HEK293 (cell line): ENCODE data around the gene TRNT1.

Experiments used
- ATF2 ChIP-seq: fragments of 450-650 bp; formaldehyde crosslinking; IDR thresholded peaks from 2 replicates; pipeline ENCODE4 v1.5.1; 2016; ENCODE audit warnings: missing biosample characterization, missing genetic modification characterization, low read depth
- FEZF1 ChIP-seq: fragments of 450-650 bp; formaldehyde crosslinking; IDR thresholded peaks from 2 replicates; pipeline ENCODE4 v1.5.1; 2016; ENCODE audit warnings: missing biosample characterization, missing genetic modification characterization
- KLF16 ChIP-seq: fragments of 450-650 bp; formaldehyde crosslinking; IDR thresholded peaks from 2 replicates; pipeline ENCODE4 v1.5.1; 2017; ENCODE audit warnings: missing biosample characterization, missing genetic modification characterization
- MZF1 ChIP-seq: fragments of 450-650 bp; formaldehyde crosslinking; IDR thresholded peaks from 2 replicates; pipeline ENCODE4 v1.5.1; 2017; ENCODE audit warnings: missing biosample characterization, missing genetic modification characterization, borderline replicate concordance
- SALL2 ChIP-seq: fragments of 450-650 bp; formaldehyde crosslinking; IDR thresholded peaks from 2 replicates; pipeline ENCODE4 v1.5.0; 2017; ENCODE audit warnings: missing biosample characterization, mild to moderate bottlenecking, missing genetic modification characterization, borderline replicate concordance
- TSHZ1 ChIP-seq: fragments of 450-650 bp; formaldehyde crosslinking; IDR thresholded peaks from 2 replicates; pipeline ENCODE4 v1.5.1; 2016; ENCODE audit warnings: missing biosample characterization, missing genetic modification characterization, borderline replicate concordance
- ZBTB17 ChIP-seq: fragments of 450-650 bp; formaldehyde crosslinking; IDR thresholded peaks from 2 replicates; pipeline ENCODE4 v1.5.1; 2016; ENCODE audit warnings: missing biosample characterization, missing genetic modification characterization
- ZBTB20 ChIP-seq: fragments of 450-650 bp; formaldehyde crosslinking; IDR thresholded peaks from 2 replicates; pipeline ENCODE4 v1.5.1; 2016; ENCODE audit warnings: missing biosample characterization, missing genetic modification characterization
- ZBTB48 ChIP-seq: fragments of 450-650 bp; formaldehyde crosslinking; IDR thresholded peaks from 2 replicates; pipeline ENCODE4 v1.5.1; 2016; ENCODE audit warnings: missing biosample characterization, missing genetic modification characterization
- ZNF10 ChIP-seq: fragments of 450-650 bp; formaldehyde crosslinking; IDR thresholded peaks from 2 replicates; pipeline ENCODE4 v1.5.1; 2017; ENCODE audit warnings: missing biosample characterization, missing genetic modification characterization
- ZNF184 ChIP-seq: fragments of 450-650 bp; IDR thresholded peaks from 2 replicates; pipeline ENCODE4 v1.5.1; 2018; ENCODE audit warnings: missing biosample characterization, mild to moderate bottlenecking, missing genetic modification characterization
- ZNF2 ChIP-seq: fragments of 450-650 bp; formaldehyde crosslinking; IDR thresholded peaks from 2 replicates; pipeline ENCODE4 v1.5.1; 2016; ENCODE audit warnings: missing biosample characterization, missing genetic modification characterization
- ZNF274 ChIP-seq, 2 experiments: fragments of 200-500 bp in 1 of 2; fragments of 450-650 bp in 1 of 2; sonication (Bioruptor generic) in 1 of 2; formaldehyde crosslinking in 1 of 2; IDR thresholded peaks; 2 replicates each; pipeline versions ENCODE4 v1.5.1 to v1.6.1; 2014 to 2016; ENCODE audit warnings: borderline replicate concordance in 1 of 2, inconsistent platforms in 1 of 2, low read length in 1 of 2, missing biosample characterization in 1 of 2, missing genetic modification characterization in 1 of 2
- ZNF350 ChIP-seq: fragments of 450-650 bp; formaldehyde crosslinking; IDR thresholded peaks from 2 replicates; pipeline ENCODE4 v1.5.0; 2017; ENCODE audit warnings: missing biosample characterization, mild to moderate bottlenecking, missing genetic modification characterization
- ZNF473 ChIP-seq: fragments of 450-650 bp; formaldehyde crosslinking; IDR thresholded peaks from 2 replicates; pipeline ENCODE4 v1.5.1; 2017; ENCODE audit warnings: missing biosample characterization, missing genetic modification characterization
- ZNF518A ChIP-seq: fragments of 450-650 bp; formaldehyde crosslinking; conservative IDR thresholded peaks from 2 replicates; pipeline ENCODE4 v1.5.1; 2016; ENCODE audit warnings: low read depth, missing biosample characterization, missing genetic modification characterization
- ZNF561 ChIP-seq: fragments of 450-650 bp; IDR thresholded peaks from 2 replicates; pipeline ENCODE4 v1.5.1; 2018; ENCODE audit warnings: missing biosample characterization, missing genetic modification characterization, borderline replicate concordance
- ZNF585B ChIP-seq: fragments of 450-650 bp; formaldehyde crosslinking; IDR thresholded peaks from 2 replicates; pipeline ENCODE4 v1.5.1; 2016; ENCODE audit warnings: missing biosample characterization, missing genetic modification characterization
- ZNF645 ChIP-seq: fragments of 450-650 bp; formaldehyde crosslinking; IDR thresholded peaks from 2 replicates; pipeline ENCODE4; 2016; ENCODE audit warnings: missing biosample characterization, missing genetic modification characterization
- ZNF677 ChIP-seq: fragments of 450-650 bp; IDR thresholded peaks from 2 replicates; pipeline ENCODE4 v1.5.0; 2018; ENCODE audit warnings: missing biosample characterization, mild to moderate bottlenecking, missing genetic modification characterization, moderate library complexity
- ZNF701 ChIP-seq: fragments of 450-650 bp; formaldehyde crosslinking; IDR thresholded peaks from 2 replicates; pipeline ENCODE4 v1.5.1; 2016; ENCODE audit warnings: missing biosample characterization, missing genetic modification characterization
- ZNF791 ChIP-seq: fragments of 450-650 bp; formaldehyde crosslinking; IDR thresholded peaks from 2 replicates; pipeline ENCODE4 v1.5.1; 2016; ENCODE audit warnings: missing biosample characterization, missing genetic modification characterization
- ZSCAN18 ChIP-seq: fragments of 450-650 bp; formaldehyde crosslinking; IDR thresholded peaks from 2 replicates; pipeline ENCODE4 v1.5.1; 2016; ENCODE audit warnings: missing biosample characterization, missing genetic modification characterization

The TRNT1 gene

GRCh38 chr3:3179407-3180094, 52.8 kb downstream of the TRNT1 start, which contains the start of gene CRBN (continued):
- TF ChIP-seq ZNF184 (tag by site-specific recombination) (no peak), ZBTB20 (tag by site-specific recombination) (peak; percentile 20; the same call in 1 of the 2 replicates), ZNF561 (tag by site-specific recombination) (peak; percentile 84; the same call in 1 of the 2 replicates), ZNF2 (tag by site-specific recombination) (peak; percentile 97), ZNF274 (IDR thresholded peaks at IDR 0.05; ENCODE audit: low read length) (no peak), ZNF274 (tag by site-specific recombination; IDR thresholded peaks at IDR 0.05; ENCODE audit: borderline replicate concordance) (no peak), ZNF701 (tag by site-specific recombination) (no peak), TSHZ1 (tag by site-specific recombination) (no peak), ZNF585B (tag by site-specific recombination) (0 out of 2 replicates have a peak, but pooled peaks have one; percentile 13), ZNF518A (peak; percentile 72), ZBTB48 (tag by site-specific recombination) (peak; percentile 66; the same call in 1 of the 2 replicates), ZNF645 (tag by site-specific recombination) (0 out of 2 replicates have a peak, but pooled peaks have one; percentile 31), SALL2 (tag by site-specific recombination) (peak; percentile 54; the same call in 1 of the 2 replicates), ZNF791 (tag by site-specific recombination) (no peak), ZNF10 (no peak), ZNF350 (tag by site-specific recombination) (no peak), FEZF1 (tag by site-specific recombination) (no peak), ZBTB17 (peak; percentile 69), ZNF473 (tag by site-specific recombination) (no peak), ZNF677 (tag by site-specific recombination) (no peak), ATF2 (no peak), KLF16 (tag by site-specific recombination) (peak; percentile 78; the same call in 1 of the 2 replicates), MZF1 (no peak), ZSCAN18 (peak; percentile 47; the same call in 1 of the 2 replicates)
